SK-N-SH treated with all-trans-retinoic acid at 6 μM for 48 hours (cell line): Measurements from ENCODE around the gene RFXAP.

ENCODE experiments used
- ATAC-seq: fragments of 200-7000 bp; cut with Tn5 transposase; 3 replicates; pipeline ENCODE4 v1.9.1; 2020; ENCODE audit warnings: mild to moderate bottlenecking, moderate library complexity
- ARNTL ChIP-seq: fragments of 450-650 bp; formaldehyde crosslinking; IDR thresholded peaks from 2 replicates; pipeline ENCODE4 v1.5.0; 2020; ENCODE audit warnings: low read depth, mild to moderate bottlenecking, moderate library complexity, borderline replicate concordance
- BACH2 ChIP-seq: fragments of 250-450 bp; sonication (Bioruptor Pico); IDR thresholded peaks from 2 replicates; pipeline ENCODE4 v1.9.0; 2021; ENCODE audit warnings: mild to moderate bottlenecking, borderline replicate concordance
- CREB5 ChIP-seq: fragments of 250-450 bp; sonication (Bioruptor Pico); IDR thresholded peaks from 2 replicates; pipeline ENCODE4 v1.5.1; 2020; ENCODE audit warnings: low read depth, mild to moderate bottlenecking, moderate library complexity
- CSDC2 ChIP-seq: fragments of 250-450 bp; sonication (Bioruptor Pico); IDR thresholded peaks from 2 replicates; pipeline ENCODE4 v1.5.0; 2020; ENCODE audit warnings: mild to moderate bottlenecking, moderate library complexity
- CSRNP3 ChIP-seq: fragments of 250-450 bp; sonication (Bioruptor Pico); IDR thresholded peaks from 2 replicates; pipeline ENCODE4 v1.5.1; 2021; ENCODE audit warnings: mild to moderate bottlenecking, moderate library complexity
- ESRRG ChIP-seq: fragments of 250-450 bp; sonication (Bioruptor Pico); IDR thresholded peaks from 2 replicates; pipeline ENCODE4 v1.6.1; 2021; ENCODE audit warnings: mild to moderate bottlenecking
- GLIS3 ChIP-seq: fragments of 250-450 bp; sonication (Bioruptor Pico); IDR thresholded peaks from 2 replicates; pipeline ENCODE4 v1.5.0; 2020; ENCODE audit warnings: mild to moderate bottlenecking, moderate library complexity
- ISL1 ChIP-seq: fragments of 250-450 bp; sonication (Bioruptor Pico); IDR thresholded peaks from 2 replicates; pipeline ENCODE4 v2.1.2; 2022; ENCODE audit warnings: mild to moderate bottlenecking, moderate library complexity
- OSR1 ChIP-seq: fragments of 250-450 bp; sonication (Bioruptor Pico); IDR thresholded peaks from 2 replicates; pipeline ENCODE4 v1.8.0; 2022; ENCODE audit warnings: moderate library complexity, mild to moderate bottlenecking, inconsistent platforms
- PPARA ChIP-seq: fragments of 250-450 bp; sonication (Bioruptor Pico); IDR thresholded peaks from 2 replicates; pipeline ENCODE4 v1.5.0; 2020; ENCODE audit warnings: mild to moderate bottlenecking, borderline replicate concordance
- RARB ChIP-seq: fragments of 250-450 bp; sonication (Bioruptor Pico); IDR thresholded peaks from 2 replicates; pipeline ENCODE4 v1.8.0; 2021; ENCODE audit warnings: mild to moderate bottlenecking, moderate library complexity
- SNAI2 ChIP-seq: fragments of 250-450 bp; sonication (Bioruptor Pico); IDR thresholded peaks from 2 replicates; pipeline ENCODE4 v1.5.0; 2020; ENCODE audit warnings: mild to moderate bottlenecking, moderate library complexity
- TCF4 ChIP-seq: fragments of 250-450 bp; sonication (Bioruptor Pico); IDR thresholded peaks from 2 replicates; pipeline ENCODE4 v1.8.0; 2021; ENCODE audit warnings: mild to moderate bottlenecking, moderate library complexity, borderline replicate concordance
- TOX ChIP-seq: fragments of 250-450 bp; sonication (Bioruptor Pico); IDR thresholded peaks from 2 replicates; pipeline ENCODE4 v1.8.0; 2021; ENCODE audit warnings: mild to moderate bottlenecking, moderate library complexity, borderline replicate concordance
- ZFP3 ChIP-seq: fragments of 250-450 bp; sonication (Bioruptor Pico); IDR thresholded peaks from 2 replicates; pipeline ENCODE4 v1.5.0; 2020; ENCODE audit warnings: mild to moderate bottlenecking, moderate library complexity
- ZFP30 ChIP-seq: fragments of 450-650 bp; formaldehyde crosslinking; IDR thresholded peaks from 2 replicates; pipeline ENCODE4 v1.5.0; 2022; ENCODE audit warnings: mild to moderate bottlenecking, moderate library complexity
- ZNF565 ChIP-seq: fragments of 450-650 bp; formaldehyde crosslinking; conservative IDR thresholded peaks from 2 replicates; pipeline ENCODE4 v1.5.0; 2020; ENCODE audit warnings: low read depth, mild to moderate bottlenecking, moderate library complexity
- ZNF70 ChIP-seq: fragments of 450-650 bp; formaldehyde crosslinking; IDR thresholded peaks from 2 replicates; pipeline ENCODE4 v1.5.0; 2020; ENCODE audit warnings: mild to moderate bottlenecking, moderate library complexity
- ZNF8 ChIP-seq: fragments of 450-650 bp; formaldehyde crosslinking; IDR thresholded peaks from 2 replicates; pipeline ENCODE4 v1.5.0; 2020; ENCODE audit warnings: mild to moderate bottlenecking, moderate library complexity
- TF ChIP-seq, protein P1 (sequence below): fragments of 250-450 bp; sonication (Bioruptor Pico); IDR thresholded peaks from 2 replicates; pipeline ENCODE4 v1.5.0; 2020; ENCODE audit warnings: mild to moderate bottlenecking, moderate library complexity
- TF ChIP-seq, protein P2 (sequence below): fragments of 250-450 bp; sonication (Bioruptor Pico); IDR thresholded peaks from 2 replicates; pipeline ENCODE4 v1.8.0; 2020; ENCODE audit warnings: mild to moderate bottlenecking, moderate library complexity, borderline replicate concordance
- TF ChIP-seq, protein P3 (sequence below): fragments of 250-450 bp; sonication (Bioruptor Pico); IDR thresholded peaks from 2 replicates; pipeline ENCODE4 v1.8.0; 2021; ENCODE audit warnings: low read depth, mild to moderate bottlenecking, moderate library complexity, borderline replicate concordance

The RFXAP gene

DNA sequence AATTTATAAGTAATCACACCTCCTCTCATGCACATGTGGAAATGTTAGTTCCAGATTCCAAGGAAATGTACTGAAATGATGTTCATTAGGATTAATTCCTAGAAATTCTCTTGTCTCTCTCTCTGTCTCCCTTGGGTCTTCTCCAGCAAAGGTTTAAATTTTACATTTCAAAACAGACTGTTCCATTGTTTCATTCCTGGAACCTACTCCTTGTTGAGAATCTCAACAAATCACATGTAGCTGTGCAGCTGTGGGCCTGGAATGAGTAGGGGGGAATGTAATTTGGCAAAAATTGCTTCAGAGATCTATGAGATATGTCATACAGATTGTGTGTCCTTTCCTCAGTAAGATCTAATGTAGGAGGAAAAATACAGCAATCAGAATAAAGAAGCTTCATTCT is 46.2 kb upstream of the RFXAP start:
- TF ChIP-seq CSDC2 (CRISPR knock-in tag) = no peak
- no peak for TF ChIP-seq BACH2 (CRISPR knock-in tag)
- TF ChIP-seq OSR1 (CRISPR knock-in tag) = no peak
- no peak for TF ChIP-seq SNAI2 (CRISPR knock-in tag)
- TF ChIP-seq, protein P1, sequence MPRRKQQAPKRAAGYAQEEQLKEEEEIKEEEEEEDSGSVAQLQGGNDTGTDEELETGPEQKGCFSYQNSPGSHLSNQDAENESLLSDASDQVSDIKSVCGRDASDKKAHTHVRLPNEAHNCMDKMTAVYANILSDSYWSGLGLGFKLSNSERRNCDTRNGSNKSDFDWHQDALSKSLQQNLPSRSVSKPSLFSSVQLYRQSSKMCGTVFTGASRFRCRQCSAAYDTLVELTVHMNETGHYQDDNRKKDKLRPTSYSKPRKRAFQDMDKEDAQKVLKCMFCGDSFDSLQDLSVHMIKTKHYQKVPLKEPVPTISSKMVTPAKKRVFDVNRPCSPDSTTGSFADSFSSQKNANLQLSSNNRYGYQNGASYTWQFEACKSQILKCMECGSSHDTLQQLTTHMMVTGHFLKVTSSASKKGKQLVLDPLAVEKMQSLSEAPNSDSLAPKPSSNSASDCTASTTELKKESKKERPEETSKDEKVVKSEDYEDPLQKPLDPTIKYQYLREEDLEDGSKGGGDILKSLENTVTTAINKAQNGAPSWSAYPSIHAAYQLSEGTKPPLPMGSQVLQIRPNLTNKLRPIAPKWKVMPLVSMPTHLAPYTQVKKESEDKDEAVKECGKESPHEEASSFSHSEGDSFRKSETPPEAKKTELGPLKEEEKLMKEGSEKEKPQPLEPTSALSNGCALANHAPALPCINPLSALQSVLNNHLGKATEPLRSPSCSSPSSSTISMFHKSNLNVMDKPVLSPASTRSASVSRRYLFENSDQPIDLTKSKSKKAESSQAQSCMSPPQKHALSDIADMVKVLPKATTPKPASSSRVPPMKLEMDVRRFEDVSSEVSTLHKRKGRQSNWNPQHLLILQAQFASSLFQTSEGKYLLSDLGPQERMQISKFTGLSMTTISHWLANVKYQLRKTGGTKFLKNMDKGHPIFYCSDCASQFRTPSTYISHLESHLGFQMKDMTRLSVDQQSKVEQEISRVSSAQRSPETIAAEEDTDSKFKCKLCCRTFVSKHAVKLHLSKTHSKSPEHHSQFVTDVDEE (CRISPR knock-in tag) = no peak
- no peak for TF ChIP-seq ZNF70 (CRISPR knock-in tag)
- TF ChIP-seq ISL1 = no peak
- no peak for TF ChIP-seq ZFP3 (CRISPR knock-in tag)
- no peak for TF ChIP-seq CSRNP3
- TF ChIP-seq TCF4 (CRISPR knock-in tag) = no peak
- TF ChIP-seq, protein P2, sequence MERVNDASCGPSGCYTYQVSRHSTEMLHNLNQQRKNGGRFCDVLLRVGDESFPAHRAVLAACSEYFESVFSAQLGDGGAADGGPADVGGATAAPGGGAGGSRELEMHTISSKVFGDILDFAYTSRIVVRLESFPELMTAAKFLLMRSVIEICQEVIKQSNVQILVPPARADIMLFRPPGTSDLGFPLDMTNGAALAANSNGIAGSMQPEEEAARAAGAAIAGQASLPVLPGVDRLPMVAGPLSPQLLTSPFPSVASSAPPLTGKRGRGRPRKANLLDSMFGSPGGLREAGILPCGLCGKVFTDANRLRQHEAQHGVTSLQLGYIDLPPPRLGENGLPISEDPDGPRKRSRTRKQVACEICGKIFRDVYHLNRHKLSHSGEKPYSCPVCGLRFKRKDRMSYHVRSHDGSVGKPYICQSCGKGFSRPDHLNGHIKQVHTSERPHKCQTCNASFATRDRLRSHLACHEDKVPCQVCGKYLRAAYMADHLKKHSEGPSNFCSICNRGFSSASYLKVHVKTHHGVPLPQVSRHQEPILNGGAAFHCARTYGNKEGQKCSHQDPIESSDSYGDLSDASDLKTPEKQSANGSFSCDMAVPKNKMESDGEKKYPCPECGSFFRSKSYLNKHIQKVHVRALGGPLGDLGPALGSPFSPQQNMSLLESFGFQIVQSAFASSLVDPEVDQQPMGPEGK (CRISPR knock-in tag) = no peak
- TF ChIP-seq GLIS3 = no peak
- no peak for TF ChIP-seq ARNTL
- TF ChIP-seq PPARA (CRISPR knock-in tag) = no peak
- TF ChIP-seq TOX (CRISPR knock-in tag) = no peak
- TF ChIP-seq RARB (CRISPR knock-in tag) = no peak
- no peak for TF ChIP-seq ZNF565 (CRISPR knock-in tag)
- no peak for TF ChIP-seq ZNF8 (CRISPR knock-in tag)
- TF ChIP-seq, protein P3, sequence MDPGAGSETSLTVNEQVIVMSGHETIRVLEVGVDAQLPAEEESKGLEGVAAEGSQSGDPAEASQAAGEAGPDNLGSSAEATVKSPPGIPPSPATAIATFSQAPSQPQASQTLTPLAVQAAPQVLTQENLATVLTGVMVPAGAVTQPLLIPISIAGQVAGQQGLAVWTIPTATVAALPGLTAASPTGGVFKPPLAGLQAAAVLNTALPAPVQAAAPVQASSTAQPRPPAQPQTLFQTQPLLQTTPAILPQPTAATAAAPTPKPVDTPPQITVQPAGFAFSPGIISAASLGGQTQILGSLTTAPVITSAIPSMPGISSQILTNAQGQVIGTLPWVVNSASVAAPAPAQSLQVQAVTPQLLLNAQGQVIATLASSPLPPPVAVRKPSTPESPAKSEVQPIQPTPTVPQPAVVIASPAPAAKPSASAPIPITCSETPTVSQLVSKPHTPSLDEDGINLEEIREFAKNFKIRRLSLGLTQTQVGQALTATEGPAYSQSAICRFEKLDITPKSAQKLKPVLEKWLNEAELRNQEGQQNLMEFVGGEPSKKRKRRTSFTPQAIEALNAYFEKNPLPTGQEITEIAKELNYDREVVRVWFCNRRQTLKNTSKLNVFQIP (CRISPR knock-in tag) = no peak
- ATAC-seq = no peak

DNA sequence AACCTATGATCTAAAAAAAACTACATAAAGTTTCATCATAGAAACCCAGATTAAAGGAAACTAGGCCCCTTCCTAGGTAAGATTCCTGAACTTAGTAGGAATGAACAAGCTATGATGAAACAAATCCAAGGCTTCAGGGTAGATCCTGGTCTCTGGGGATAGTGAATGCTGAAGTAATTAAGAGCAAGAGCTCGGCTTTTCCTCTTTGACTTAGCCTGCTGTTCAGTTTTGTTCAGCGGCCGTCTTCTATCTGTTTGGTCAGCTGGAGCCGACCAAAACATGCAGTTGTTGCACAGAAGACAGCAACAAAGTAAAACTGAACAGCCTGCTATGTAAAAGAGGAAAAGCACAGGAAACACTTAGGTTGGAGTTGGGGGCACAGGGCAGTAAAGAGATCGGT is 44.1 kb upstream of the RFXAP start:
- TF ChIP-seq ZFP30 (CRISPR knock-in tag) = no peak
- no peak for TF ChIP-seq ESRRG (CRISPR knock-in tag)
- no peak for TF ChIP-seq ZFP3 (CRISPR knock-in tag)
- TF ChIP-seq ZNF565 (CRISPR knock-in tag) = no peak
- TF ChIP-seq BACH2 (CRISPR knock-in tag) = no peak
- no peak for TF ChIP-seq ZNF8 (CRISPR knock-in tag)
- TF ChIP-seq CREB5 (CRISPR knock-in tag) = no peak
- TF ChIP-seq, all 23 proteins: peak for 0
- ATAC-seq = no peak

- no peak for ATAC-seq
- TF ChIP-seq, protein P3 (CRISPR knock-in tag) = no peak
- TF ChIP-seq ESRRG (CRISPR knock-in tag) (no peak), CSRNP3 (no peak), ZNF565 (CRISPR knock-in tag) (no peak), ZFP3 (CRISPR knock-in tag) (no peak), ARNTL (no peak), OSR1 (CRISPR knock-in tag) (no peak), ZFP30 (CRISPR knock-in tag) (no peak), CSDC2 (CRISPR knock-in tag) (no peak)
- TF ChIP-seq, protein P2 (CRISPR knock-in tag) = no peak
These were observed 42.8 kb upstream of the RFXAP start for GRCh38 chr13:36776175-36776574.
